ENCODE data around the gene SP1.
"Not testable (repeated sequence)": the region's sequence is repeated elsewhere in the genome, so short reads cannot be mapped to it uniquely, and the experiment has no call there.

SP1 gene

DNA sequence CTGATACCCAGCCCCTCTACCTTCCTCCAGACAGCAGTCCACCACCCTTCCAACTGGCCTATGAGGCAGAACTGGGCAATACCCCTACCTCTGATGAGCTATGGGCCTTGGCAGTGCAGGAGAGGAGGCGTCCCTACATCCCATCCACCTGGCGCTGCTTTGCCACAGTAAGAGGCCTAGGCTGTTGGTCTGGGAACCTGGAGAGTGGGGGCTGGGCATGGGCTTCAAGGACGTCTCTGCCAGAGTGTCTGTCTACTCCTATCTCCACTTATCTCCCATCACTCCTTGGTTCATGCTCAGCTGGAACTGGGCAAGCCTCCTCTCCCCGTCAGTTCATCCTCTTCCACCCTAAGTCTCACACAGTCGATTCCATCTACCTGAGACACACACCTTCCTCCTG lies 50.1 kb downstream of the SP1 start:
- Histone ChIP-seq H3K79me2 (ENCODE audit: insufficient read depth, low read length) (no peaks in the 10 kb centered on the region), H3K4me3 (ENCODE audit: insufficient read depth, low read length, poor library complexity, severe bottlenecking) (no peak overlapping the region), H3K27me3 (ENCODE audit: low read length) (no peaks in the 10 kb centered on the region), H3K9me2 (replicated peaks; ENCODE audit: insufficient read depth, low read length) (no peaks in the 10 kb centered on the region), H3F3A (ENCODE audit: insufficient read depth) (no peaks in the 10 kb centered on the region), H3K9ac (ENCODE audit: low read length) (no peak overlapping the region), H3K36me3 (ENCODE audit: low read length) (no peaks in the 10 kb centered on the region), H2AFZ (ENCODE audit: low read depth, low read length, severe bottlenecking) (no peak overlapping the region), H3K9me3 (ENCODE audit: insufficient read depth, low read length) (no peaks in the 10 kb centered on the region), H4K20me1 (ENCODE audit: low read depth, low read length) (no peaks in the 10 kb centered on the region), H3K27ac (ENCODE audit: low read depth, low read length) (no peak overlapping the region), H3K4me2 (ENCODE audit: low read depth, low read length, poor library complexity, severe bottlenecking) (no peak overlapping the region)
- no peak for TF ChIP-seq EZH2phosphoT487 (conservative IDR thresholded peaks at IDR 0.05; ENCODE audit: low read length)
- TF ChIP-seq, protein P1, sequence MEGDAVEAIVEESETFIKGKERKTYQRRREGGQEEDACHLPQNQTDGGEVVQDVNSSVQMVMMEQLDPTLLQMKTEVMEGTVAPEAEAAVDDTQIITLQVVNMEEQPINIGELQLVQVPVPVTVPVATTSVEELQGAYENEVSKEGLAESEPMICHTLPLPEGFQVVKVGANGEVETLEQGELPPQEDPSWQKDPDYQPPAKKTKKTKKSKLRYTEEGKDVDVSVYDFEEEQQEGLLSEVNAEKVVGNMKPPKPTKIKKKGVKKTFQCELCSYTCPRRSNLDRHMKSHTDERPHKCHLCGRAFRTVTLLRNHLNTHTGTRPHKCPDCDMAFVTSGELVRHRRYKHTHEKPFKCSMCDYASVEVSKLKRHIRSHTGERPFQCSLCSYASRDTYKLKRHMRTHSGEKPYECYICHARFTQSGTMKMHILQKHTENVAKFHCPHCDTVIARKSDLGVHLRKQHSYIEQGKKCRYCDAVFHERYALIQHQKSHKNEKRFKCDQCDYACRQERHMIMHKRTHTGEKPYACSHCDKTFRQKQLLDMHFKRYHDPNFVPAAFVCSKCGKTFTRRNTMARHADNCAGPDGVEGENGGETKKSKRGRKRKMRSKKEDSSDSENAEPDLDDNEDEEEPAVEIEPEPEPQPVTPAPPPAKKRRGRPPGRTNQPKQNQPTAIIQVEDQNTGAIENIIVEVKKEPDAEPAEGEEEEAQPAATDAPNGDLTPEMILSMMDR (IDR thresholded peaks at IDR 0.05; ENCODE audit: insufficient read depth, low read length, poor library complexity, severe bottlenecking): no peak

DNA sequence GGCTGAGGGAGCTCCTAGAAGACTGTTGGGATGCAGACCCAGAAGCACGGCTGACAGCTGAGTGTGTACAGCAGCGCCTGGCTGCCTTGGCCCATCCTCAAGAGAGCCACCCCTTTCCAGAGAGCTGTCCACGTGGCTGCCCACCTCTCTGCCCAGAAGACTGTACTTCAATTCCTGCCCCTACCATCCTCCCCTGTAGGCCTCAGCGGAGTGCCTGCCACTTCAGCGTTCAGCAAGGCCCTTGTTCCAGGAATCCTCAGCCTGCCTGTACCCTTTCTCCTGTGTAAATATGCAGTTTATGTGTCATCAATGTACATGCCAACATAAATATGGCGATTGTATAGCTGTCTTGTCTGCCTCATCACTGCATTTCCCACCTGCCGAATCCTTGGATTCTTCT lies 51.2 kb downstream of the SP1 start:
- H3K4me3 ChIP-seq (ENCODE audit: insufficient read depth, low read length, poor library complexity, severe bottlenecking): no peak overlapping the region
- H4K20me1 ChIP-seq (ENCODE audit: low read depth, low read length): no peaks in the 10 kb centered on the region
- no peak overlapping the region for H3K9ac ChIP-seq (ENCODE audit: low read length)
- H3K36me3 ChIP-seq (ENCODE audit: low read length): no peaks in the 10 kb centered on the region
- no peaks in the 10 kb centered on the region for H3F3A ChIP-seq (ENCODE audit: insufficient read depth)
- no peak overlapping the region for H3K27ac ChIP-seq (ENCODE audit: low read depth, low read length)
- H3K79me2 ChIP-seq (ENCODE audit: insufficient read depth, low read length): no peaks in the 10 kb centered on the region
- H3K27me3 ChIP-seq (ENCODE audit: low read length): no peaks in the 10 kb centered on the region
- no peak overlapping the region for H2AFZ ChIP-seq (ENCODE audit: low read depth, low read length, severe bottlenecking)
- no peak for TF ChIP-seq EZH2phosphoT487 (conservative IDR thresholded peaks at IDR 0.05; ENCODE audit: low read length)
- TF ChIP-seq, protein P1 (IDR thresholded peaks at IDR 0.05; ENCODE audit: insufficient read depth, low read length, poor library complexity, severe bottlenecking): no peak
- H3K9me2 ChIP-seq (replicated peaks; ENCODE audit: insufficient read depth, low read length): no peaks in the 10 kb centered on the region
- H3K4me2 ChIP-seq (ENCODE audit: low read depth, low read length, poor library complexity, severe bottlenecking): no peak overlapping the region
- no peaks in the 10 kb centered on the region for H3K9me3 ChIP-seq (ENCODE audit: insufficient read depth, low read length)

DNA sequence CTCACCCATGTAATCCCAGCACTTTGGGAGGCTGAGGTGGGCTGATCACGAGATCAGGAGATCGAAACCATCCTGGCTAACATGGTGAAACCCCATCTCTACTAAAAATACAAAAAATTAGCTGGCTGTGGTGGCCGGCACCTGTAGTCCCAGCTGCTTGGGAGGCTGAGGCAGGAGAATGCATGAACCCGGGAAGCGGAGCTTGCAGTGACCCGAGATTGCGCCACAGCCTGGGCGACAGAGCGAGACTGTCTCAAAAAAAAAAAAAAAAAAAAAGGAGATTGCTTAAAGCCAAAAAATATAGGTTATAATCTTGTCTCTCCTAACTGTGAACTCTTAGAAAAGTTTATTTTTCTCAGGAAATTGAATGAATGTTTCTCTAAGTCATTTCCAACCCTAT lies 55.4 kb downstream of the SP1 start:
- H3K27me3 ChIP-seq (ENCODE audit: low read length); H3K79me2 ChIP-seq (ENCODE audit: insufficient read depth, low read length); H3K27ac ChIP-seq (ENCODE audit: low read depth, low read length); H3K9me2 ChIP-seq (replicated peaks; ENCODE audit: insufficient read depth, low read length); H3F3A ChIP-seq (ENCODE audit: insufficient read depth); H3K4me3 ChIP-seq (ENCODE audit: insufficient read depth, low read length, poor library complexity, severe bottlenecking); H4K20me1 ChIP-seq (ENCODE audit: low read depth, low read length); H3K9me3 ChIP-seq (ENCODE audit: insufficient read depth, low read length); H3K9ac ChIP-seq (ENCODE audit: low read length); H3K4me2 ChIP-seq (ENCODE audit: low read depth, low read length, poor library complexity, severe bottlenecking); H2AFZ ChIP-seq (ENCODE audit: low read depth, low read length, severe bottlenecking); H3K36me3 ChIP-seq (ENCODE audit: low read length): not testable (repeated sequence)

DNA sequence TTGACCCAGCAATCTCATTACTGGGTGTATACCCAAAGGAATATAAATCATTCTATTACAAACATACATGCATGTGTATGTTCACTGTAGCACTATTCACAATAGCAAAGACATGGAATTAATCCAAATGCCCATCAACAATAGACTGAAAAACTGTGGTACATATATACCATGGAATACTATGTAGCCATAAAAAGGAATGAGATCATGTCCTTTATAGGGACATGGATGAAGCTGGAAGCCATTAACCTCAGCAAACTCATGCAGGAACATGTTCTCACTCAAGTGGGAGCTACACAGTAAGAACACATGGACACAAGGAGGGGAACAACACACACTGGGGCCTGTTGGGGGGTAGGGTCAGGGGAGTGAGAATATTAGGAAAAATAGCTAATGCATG lies 59.6 kb downstream of the SP1 start:
- H3K36me3 ChIP-seq (ENCODE audit: low read length); H3K27me3 ChIP-seq (ENCODE audit: low read length); H3K27ac ChIP-seq (ENCODE audit: low read depth, low read length); H3K9me2 ChIP-seq (replicated peaks; ENCODE audit: insufficient read depth, low read length); H2AFZ ChIP-seq (ENCODE audit: low read depth, low read length, severe bottlenecking); H3K9me3 ChIP-seq (ENCODE audit: insufficient read depth, low read length); H3K4me2 ChIP-seq (ENCODE audit: low read depth, low read length, poor library complexity, severe bottlenecking); H3K9ac ChIP-seq (ENCODE audit: low read length); H3F3A ChIP-seq (ENCODE audit: insufficient read depth); H4K20me1 ChIP-seq (ENCODE audit: low read depth, low read length); H3K4me3 ChIP-seq (ENCODE audit: insufficient read depth, low read length, poor library complexity, severe bottlenecking): not testable (repeated sequence)
- peaks cover 26% of the 10 kb centered on the region for H3K79me2 ChIP-seq (ENCODE audit: insufficient read depth, low read length)

Data from SU-DHL-6 (cell line).